ENCODE measurements around the gene WFIKKN2.
A peak's percentile ranks its signal among the peaks of the same experiment; 100 is the strongest.

The WFIKKN2 gene

DNA sequence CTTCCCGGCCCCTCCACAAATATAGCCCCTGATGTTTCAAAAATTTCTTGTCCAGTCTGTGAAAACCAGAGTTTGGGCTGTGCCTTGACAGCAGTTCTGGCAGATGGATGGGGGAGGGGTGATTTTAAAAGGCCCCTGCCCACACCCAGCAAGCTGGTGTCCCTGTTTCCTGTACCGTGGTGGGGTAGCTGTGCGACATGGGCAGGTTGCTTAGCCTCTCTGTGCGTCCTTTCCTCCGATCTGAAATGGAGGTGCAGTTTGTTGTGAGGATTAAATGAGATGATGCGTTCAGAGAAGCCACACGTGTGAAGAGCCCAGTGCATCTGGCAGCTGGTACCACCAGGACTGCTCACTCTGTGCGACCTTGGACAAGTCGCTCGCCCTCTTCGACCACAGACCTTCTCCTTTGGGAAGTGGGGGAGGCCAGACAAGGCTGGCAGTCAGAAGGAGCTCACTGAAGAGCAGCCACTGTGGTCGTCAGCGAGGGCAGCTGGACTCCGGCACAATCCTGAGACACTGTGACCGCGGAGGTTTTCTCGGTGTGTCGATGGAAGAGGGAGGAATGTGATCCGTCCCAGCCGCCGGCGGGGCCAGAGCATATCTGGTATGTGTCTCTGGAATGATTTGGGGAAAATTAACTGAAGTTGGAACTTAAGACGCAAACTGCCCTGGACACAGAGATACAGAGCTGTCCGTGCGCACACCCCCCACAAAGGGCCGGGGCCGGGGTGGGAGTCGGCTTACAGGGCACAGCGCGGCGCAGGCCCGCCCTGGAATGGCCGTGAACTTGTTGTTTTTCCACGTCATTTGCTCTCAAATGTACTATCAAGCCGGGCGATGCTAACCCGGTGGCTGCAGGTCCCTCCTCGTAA, 721 bp upstream of the WFIKKN2 start:
- no peak for DNase-seq (ENCODE audit: low read depth)

DNA sequence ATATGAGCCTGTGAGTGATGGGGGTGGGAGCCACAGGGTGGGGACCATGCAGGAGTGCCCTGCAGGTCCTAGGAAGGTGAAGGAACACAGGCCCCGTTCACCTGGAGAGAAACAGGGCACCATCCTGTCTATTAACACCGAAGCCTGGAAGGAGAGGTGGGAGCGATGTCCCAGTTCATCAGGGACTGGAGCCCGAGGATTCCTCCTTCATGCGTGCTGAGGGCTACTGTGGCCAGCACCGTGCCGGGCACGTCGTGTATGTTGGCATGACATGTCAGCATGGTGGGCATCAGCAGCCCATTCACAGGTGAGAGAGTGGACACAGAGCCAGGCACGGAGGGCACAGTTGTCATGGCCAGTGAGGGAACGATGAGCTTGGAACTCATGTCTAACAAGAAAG, 1.4 kb downstream of the WFIKKN2 start:
- DNase-seq (ENCODE audit: low read depth) = no peak

DNA sequence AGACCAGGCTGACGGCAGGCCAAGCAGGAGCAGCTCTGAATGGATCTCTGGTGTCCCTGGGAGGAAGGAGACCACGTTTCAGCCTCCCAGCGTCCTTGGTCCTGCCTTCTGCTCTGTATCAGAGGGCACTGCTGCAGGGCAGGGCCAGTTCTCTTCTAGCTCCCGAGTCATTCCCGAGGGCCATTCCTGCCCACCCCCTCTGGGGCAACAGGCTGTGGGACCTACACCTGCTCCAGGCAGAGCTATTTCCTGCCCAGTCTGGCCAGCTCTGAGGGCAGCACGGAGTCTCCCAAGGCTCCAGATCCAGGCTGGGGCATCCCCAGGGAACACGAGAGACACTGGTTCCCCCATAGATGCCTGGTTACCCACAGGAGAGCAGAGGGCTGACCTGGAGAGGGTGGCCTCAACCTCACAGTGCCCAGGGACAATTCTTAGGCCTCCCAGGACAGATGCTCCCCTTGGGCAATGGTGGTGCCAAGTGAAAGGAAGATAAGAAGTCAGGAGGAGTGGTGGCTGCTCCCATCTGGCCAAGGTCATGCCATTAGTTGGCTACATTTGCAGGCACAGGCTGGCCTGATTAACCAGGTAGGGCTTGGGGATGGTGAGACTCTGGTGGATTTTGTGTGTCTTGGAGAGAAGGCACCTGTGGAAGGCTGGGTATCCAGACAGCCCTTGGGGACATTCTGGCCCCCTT, 2.0 kb downstream of the WFIKKN2 start:
- no peak for DNase-seq (ENCODE audit: low read depth)

DNA sequence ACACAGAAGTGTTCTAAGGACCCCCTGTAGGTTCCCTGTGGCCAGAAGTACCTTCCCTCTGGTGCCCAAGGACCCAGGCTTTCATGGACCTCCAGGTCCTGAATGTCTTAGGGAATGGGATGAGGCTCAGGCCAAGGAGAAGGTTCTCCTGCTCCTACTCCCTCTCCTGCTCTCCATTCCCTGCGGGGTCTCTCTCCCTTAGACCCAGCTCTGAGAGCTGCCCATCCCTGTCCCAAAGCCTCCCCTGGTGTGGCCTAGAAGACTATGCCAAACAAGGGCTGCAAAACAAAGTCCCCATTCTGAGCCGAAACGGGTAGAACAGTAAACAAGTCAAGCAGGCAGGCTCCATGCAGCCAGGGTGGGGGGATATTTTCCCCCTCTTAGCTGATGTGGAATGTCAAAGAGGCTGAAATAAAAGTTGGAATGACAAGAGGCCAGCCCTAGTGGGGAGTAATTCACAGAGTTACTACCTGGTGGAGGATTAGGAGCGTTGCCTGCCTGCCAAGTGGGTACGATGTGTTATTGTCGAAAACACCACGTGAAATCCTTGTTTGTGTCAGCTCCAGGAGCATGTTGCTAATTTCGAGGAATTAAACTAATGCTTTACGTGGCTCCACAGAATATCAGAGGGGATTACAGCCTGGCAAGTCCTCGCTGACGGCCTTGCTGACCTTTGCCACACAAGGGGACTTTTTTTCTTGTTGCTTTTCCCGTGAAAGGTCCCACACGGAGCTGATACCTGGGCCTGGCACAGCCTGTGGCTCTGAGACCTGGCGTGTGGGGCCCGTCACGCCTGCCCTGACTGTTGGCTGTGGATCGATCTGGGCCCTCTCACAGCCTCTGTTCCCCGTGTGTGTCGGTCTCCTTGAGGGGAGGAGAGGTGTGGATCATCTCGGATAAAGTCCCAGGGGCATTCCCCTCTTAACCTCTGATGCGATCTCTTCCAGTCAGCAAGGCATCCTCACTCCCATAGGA, 2.9 kb downstream of the WFIKKN2 start:
- no peak for DNase-seq (ENCODE audit: low read depth)

DNA sequence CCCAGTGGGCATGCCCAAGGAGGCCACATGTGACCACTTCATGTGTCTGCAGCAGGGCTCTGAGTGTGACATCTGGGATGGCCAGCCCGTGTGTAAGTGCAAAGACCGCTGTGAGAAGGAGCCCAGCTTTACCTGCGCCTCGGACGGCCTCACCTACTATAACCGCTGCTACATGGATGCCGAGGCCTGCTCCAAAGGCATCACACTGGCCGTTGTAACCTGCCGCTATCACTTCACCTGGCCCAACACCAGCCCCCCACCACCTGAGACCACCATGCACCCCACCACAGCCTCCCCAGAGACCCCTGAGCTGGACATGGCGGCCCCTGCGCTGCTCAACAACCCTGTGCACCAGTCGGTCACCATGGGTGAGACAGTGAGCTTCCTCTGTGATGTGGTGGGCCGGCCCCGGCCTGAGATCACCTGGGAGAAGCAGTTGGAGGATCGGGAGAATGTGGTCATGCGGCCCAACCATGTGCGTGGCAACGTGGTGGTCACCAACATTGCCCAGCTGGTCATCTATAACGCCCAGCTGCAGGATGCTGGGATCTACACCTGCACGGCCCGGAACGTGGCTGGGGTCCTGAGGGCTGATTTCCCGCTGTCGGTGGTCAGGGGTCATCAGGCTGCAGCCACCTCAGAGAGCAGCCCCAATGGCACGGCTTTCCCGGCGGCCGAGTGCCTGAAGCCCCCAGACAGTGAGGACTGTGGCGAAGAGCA, 4.4 kb downstream of the WFIKKN2 start:
- no peak for DNase-seq (ENCODE audit: low read depth)

DNA sequence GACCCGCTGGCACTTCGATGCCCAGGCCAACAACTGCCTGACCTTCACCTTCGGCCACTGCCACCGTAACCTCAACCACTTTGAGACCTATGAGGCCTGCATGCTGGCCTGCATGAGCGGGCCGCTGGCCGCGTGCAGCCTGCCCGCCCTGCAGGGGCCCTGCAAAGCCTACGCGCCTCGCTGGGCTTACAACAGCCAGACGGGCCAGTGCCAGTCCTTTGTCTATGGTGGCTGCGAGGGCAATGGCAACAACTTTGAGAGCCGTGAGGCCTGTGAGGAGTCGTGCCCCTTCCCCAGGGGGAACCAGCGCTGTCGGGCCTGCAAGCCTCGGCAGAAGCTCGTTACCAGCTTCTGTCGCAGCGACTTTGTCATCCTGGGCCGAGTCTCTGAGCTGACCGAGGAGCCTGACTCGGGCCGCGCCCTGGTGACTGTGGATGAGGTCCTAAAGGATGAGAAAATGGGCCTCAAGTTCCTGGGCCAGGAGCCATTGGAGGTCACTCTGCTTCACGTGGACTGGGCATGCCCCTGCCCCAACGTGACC, 5.0 kb downstream of the WFIKKN2 start:
- DNase-seq (ENCODE audit: low read depth) = no peak

DNA sequence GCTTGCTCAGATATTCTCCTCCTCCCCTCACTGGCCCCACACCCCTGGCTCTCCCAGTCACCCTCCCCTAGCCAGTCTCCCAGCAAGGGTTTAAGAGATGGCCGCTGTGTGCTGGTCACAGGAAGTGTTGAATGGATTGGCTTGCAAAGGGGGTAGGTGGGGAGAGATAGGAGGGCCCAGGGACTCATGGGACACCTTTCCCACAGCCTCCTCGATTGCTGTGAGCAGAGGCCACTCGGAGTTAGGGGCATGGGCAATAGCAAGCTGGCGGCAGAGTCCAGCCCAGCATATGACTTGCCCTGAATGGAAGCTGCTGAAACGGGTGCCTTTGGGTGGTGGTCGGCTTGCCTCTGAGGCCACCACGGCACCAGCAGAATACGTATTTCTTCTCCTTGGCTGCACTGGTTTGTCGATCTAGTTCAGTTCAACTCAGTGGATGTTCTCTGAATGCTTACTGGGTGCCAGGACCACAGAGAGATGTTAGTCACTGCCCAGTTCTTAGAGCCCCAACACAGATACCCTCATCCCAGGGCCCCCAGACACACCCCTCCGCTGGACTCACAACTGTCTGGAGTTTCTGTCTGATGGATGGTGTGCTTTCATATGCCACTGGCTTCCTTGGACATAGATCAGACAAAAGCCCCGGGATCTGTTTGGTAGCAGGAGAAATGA, 6.0 kb downstream of the WFIKKN2 start:
- no peak for DNase-seq (ENCODE audit: low read depth)

DNA sequence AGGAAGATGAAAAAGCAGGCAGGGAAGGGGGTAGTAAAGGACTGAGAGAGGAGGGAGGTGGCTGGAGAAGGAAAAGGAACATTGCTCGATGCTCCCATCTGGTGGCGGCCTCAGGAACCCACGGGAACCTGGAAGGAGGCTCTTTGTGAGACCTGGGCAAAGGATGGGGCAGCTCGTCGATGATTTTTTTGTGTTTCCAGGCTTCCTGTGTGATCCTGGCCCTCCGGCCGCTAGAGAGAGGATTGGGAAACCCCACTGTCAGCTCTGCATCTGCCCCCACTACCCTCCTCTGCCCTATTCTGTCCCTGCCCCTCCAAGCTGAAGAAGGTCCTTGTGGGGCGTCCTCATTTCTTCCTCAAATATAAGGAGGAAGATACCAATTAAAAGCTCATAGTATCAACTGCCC, 6.6 kb downstream of the WFIKKN2 start:
- peak; percentile 12 for DNase-seq (ENCODE audit: low read depth)

DNA sequence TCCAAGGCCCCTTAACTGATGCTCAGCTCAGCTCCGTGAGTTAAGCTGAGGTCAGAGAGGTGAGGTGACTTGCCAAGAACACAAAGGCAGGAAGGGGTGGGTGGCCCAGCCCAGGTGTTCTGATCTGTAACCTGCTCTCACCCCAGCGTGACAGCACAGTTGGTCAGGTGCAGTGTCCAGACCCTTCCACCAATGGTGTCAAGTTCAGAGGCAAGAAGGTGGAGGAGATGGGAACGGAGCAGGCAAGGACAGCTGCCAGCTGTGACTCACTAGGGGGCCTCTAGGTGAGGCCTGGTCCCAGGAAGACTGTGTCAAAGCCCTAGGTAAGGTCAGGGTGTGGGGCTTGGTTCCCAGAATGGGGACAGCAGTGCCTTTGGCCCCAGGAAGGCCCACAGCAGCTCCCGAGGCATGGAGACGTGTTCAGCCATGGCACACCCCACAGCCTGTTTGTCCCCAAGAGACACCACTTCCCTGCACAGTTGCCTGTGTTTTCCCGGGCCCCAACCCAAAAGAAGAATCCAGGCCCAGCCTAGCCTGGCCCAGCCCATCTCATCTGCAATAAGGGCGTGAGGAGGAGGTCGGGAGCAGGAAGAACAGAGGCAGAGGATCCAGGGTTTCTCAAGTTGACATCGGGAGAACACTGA, 7.2 kb downstream of the WFIKKN2 start:
- no peak for DNase-seq (ENCODE audit: low read depth)

DNA sequence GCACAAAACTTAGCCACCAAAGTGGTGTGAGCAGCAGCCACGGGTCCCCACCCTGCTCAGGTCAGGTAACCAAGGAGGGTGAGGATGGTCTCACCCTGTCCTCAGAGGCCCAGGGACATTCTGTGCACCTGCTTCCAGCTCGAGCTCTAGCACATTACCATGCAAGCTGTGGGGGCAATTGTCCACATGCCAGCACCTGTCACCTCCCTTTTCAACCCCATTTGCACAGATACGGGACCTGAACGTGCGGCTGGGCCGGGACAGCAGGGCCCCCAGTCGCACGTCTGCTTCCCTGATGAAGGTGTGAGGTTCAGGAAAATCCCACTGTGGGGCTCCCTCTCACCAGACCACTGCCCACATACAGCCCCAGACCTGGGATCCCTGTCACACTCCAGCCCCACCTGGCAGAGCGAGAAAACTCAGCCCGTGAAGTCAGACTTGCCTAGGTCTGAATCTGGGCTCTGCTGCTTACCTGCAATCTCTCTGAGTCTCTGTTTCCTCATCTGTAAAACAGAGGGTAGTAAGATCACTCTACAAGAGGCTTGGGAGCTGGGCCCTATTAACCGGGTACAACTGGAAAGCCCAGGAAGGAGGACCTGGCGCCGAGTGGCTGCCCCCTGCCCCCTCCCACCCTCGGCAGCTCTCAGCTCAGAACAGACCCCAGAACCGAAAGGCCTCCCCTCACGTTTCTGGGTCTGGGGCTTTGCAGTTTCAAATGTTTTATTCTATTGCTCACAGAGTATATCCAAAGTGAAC, 7.9 kb downstream of the WFIKKN2 start:
- DNase-seq (ENCODE audit: low read depth) = no peak

DNA sequence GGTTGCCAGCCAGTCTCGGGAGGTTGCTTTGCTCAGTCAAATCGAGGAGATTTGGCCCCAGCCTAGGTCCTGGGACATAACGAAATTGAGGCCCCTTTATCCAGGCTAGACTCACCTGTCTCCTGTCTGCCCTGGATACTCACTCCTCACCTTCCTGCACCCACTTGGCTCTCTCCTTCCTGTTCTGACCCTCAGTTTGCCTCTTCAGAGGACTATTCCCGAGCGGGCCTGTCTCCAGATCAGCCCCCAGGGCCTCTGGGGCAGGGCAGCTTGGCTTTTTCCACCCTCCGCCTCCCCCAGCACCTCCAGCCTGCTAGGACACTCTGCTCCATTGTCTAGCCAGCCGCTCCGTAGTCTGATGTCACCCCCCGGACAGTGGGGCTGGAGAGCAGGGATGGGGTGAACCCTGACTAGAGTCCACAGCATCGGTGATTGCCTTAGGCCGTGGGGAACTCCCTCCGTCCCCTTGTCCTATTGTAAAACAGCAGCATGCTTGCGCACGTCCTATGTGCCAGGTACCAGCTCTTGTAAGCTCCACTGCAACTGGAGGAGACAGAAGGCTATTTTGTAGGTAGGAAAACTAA, 8.8 kb downstream of the WFIKKN2 start:
- no peak for DNase-seq (ENCODE audit: low read depth)

DNA sequence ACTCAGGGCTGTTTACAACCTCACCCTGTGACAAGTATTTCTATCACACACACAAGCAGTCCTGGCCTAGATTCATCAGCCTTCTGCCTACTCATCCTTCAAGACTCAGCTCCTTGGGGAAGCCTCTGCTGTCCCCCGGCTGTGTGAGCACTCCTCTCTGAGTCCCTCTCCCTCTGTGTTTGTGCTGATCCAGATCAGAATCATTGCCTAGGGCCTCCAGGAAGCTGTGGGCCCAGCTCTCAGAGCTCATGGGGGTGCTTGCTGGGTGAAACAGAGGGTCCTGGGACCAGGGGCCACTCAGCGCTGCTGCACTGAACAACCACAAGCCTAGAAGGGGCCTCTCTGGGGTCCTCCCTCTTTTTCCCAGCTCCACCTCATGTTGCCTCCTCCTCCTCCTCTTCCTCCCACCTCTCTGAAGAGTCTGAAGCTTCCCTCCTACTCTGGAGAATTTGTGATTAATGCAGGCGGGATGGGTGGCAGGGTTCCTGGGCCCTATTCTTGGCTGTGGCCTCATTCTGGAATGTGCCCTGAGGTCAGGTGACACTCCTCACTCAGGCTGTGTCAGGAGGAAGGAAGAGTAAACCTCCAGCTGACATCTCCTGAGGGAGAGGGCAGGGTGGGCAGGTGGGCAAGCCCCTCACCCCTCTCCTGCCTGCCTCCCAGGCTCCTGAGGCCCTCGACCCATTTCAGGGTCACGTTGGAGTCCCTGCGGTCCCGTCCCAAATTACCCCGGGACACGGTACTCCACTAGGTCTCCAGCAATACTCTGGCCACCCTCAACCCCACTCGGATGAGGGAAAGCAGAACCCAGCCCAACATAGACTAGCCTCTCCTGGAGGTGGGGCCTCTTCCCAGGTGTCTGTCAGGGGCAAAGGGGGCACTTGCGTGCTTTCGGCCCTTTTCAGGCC, 10.1 kb downstream of the WFIKKN2 start:
- no peak for DNase-seq (ENCODE audit: low read depth)

DNA sequence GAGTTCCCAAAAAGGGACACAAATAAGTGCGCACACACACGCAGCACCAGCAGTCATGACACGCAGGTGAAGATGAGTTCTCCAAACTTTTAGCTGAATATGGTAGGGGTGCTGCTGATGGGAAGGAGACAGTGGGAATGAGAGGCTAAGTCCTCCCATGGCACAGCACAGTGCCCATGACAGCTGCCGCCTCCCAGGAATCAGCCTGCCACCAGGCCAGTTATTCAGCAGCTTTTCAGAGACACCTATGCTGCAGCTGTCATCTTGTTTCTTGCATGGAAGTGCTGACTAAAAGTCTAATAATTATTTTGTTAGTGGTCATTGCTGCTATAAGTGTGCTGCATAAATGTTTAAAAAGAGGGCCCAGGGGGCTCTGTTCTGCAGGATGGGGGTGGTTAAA, 12.2 kb downstream of the WFIKKN2 start:
- DNase-seq (ENCODE audit: low read depth) = no peak

DNA sequence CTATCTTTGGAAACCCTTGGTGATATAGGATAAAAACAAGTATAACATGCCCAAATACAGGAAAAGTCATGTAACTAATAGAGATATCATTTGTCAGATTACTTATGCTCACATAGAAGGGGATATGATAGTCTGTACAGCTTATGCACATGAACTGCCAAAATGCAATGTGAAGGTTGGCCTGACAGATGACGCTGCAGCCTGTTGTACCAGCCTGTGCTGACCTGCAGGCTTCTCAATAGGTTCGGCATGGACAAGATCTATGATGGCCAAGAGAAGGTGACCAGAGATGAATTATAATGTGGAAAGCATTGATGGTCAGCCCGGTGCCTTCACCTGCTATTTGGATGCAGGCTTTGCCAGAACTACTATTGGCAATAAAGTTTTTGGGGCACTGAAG, 12.7 kb downstream of the WFIKKN2 start:
- no peak for DNase-seq (ENCODE audit: low read depth)

DNA sequence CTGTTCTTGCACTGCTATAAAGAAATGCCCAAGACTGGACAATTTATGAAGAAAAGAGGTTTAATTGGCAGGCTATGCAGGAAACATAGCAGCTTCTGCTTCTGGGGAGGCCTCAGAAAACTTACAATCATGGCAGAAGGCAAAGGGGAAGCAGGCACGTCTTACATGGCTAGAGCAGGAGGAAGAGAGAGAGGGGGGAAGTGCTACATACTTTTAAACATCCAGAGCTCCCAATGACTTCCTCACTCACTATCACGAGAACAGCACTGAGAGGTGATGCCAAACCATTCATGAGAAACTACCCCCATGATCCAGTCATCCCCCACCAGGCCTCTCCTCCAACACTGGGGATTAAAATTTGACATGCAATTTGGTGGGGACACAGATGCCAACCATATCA, 13.3 kb downstream of the WFIKKN2 start:
- DNase-seq (ENCODE audit: low read depth) = no peak

DNA sequence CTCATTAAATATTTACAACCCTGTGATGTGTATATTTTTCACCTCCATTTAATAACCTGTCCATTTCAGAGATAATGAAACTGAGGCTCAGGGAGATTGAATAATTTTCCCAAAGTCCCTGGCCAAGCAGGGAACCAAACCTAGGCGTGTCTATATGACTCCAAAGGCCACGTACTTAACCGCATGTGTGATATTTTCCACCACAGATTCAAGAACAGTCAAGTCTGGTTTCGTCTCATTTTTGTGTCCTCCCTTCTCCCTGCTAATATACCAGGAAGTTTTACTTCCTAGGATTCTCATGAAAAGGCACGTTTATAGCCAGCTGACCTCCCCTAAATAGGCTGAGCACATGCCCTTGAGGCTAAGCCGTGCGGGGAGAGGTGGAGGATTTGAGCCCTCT, 15.3 kb downstream of the WFIKKN2 start:
- no peak for DNase-seq (ENCODE audit: low read depth)

DNA sequence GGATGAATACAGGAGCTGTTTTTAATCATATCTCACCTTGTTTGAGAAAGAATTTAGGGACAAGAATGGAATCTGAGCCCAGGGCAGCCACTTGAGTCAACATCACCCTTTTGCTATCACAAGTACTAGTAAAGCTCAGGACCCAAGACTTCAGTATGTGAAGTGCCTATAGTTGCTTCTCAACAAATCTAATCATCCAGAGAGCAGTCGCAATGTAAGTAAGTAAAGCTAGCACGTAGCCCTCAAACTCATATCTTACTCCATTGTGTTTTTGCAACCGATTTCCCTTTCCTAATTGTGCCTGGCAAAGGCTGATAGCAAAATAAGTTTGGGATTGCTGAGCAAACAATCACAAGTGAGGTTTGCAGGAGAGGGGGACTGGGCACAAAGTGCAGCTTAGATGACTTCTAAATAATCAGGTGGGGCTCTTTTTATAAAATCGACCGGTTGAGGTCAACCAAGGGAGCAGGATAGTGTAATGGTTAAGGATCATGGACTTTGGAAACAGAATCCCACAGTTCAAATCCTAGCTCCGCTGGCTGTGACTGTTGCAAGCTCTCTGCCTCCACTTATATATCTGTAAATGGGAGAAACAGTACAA, 17.7 kb downstream of the WFIKKN2 start:
- no peak for DNase-seq (ENCODE audit: low read depth)

DNA sequence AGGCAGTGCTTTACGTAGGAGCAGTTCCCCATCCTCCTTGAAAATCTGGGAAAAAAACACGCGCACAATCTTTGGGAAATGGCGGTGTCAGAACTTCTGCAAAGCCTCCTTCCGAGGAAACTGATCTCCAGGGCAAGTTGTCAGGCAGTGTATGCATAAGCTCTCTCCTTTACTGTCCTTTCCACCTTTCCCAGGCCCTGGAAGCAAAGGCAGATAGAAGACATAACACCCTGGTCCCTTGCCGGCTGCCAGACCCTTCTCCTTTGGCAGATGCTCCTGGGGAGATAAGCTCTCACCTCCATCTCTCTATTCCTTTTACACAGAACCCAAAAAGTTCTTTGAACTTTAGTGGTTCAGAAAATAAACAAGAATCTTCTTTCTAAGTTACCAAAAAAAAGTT, 18.4 kb downstream of the WFIKKN2 start:
- no peak for DNase-seq (ENCODE audit: low read depth)

All from T follicular helper cell (primary cell).